ENCODE results near the gene VOPP1. TPM values are rescaled to one million over a fixed set of nuclear protein-coding genes. Genes with fewer than 3 reads are reported as not detected.

VOPP1 gene
- total RNA-seq, 1 experiment from 2014 or later = 60.2 TPM

GRCh38 chr7:55594870-55595269, 22.6 kb upstream of the VOPP1 start:
- intact Hi-C loops (cut with micrococcal nuclease) = loop anchor here (5.0 kb wide), 1 partner anchor 313 kb away; no protein-coding TSS in a partner anchor
- no peak overlapping the region for H2AFZ ChIP-seq (ENCODE audit: low read length)

GRCh38 chr7:55594414-55594813, 22.1 kb upstream of the VOPP1 start:
- no peak overlapping the region for H3K27ac ChIP-seq (ENCODE audit: low read length)
- H3K9me2 ChIP-seq (replicated peaks; ENCODE audit: low read length) = no peaks in the 10 kb centered on the region
- intact Hi-C loops (cut with micrococcal nuclease) = no loop called here
- no peaks in the 10 kb centered on the region for H3K36me3 ChIP-seq (ENCODE audit: low read depth, low read length)
- no peak overlapping the region for H3K9ac ChIP-seq (ENCODE audit: low read length)
- no peaks in the 10 kb centered on the region for H3K9me3 ChIP-seq (ENCODE audit: low read length)
- H4K20me1 ChIP-seq (ENCODE audit: low read length) = no peaks in the 10 kb centered on the region
- no TSS peak for BruUV-seq (replicated peaks)
- no peak overlapping the region for H3K4me2 ChIP-seq (ENCODE audit: low read length)
- TF ChIP-seq CTCF (conservative IDR thresholded peaks at IDR 0.05; ENCODE audit: low read depth, low read length) = no peak
- TF ChIP-seq EZH2phosphoT487 (IDR thresholded peaks at IDR 0.05; ENCODE audit: borderline replicate concordance, low read length) = no peak
- TF ChIP-seq EZH2 (IDR thresholded peaks at IDR 0.05; ENCODE audit: low read length, unreplicated experiment) = no peak
- no peaks in the 10 kb centered on the region for H3K79me2 ChIP-seq (ENCODE audit: low read length)
- no peak for ATAC-seq
- CTCF ChIA-PET = no interaction called here
- no peaks in the 10 kb centered on the region for H3K27me3 ChIP-seq (ENCODE audit: low read length)
- no peak overlapping the region for H2AFZ ChIP-seq (ENCODE audit: low read length)
- H3K4me3 ChIP-seq (ENCODE audit: low read length) = no peak overlapping the region
- no peaks in the 10 kb centered on the region for H3F3A ChIP-seq (ENCODE audit: low read length, unreplicated experiment)
- DNase-seq = no peak
- POLR2A ChIA-PET (ENCODE audit: unreplicated experiment) = no interaction called here
- H3K4me1 ChIP-seq (ENCODE audit: insufficient read depth, low read length) = no peaks in the 10 kb centered on the region

More at GRCh38 chr7:55594870-55595269, 22.6 kb upstream of the VOPP1 start:
- ChIA-PET POLR2A (ENCODE audit: unreplicated experiment) (no interaction called here), CTCF (no interaction called here)
- Histone ChIP-seq H3K79me2 (ENCODE audit: low read length) (no peaks in the 10 kb centered on the region), H3K9me2 (replicated peaks; ENCODE audit: low read length) (no peaks in the 10 kb centered on the region), H3K27ac (ENCODE audit: low read length) (no peak overlapping the region), H3K4me3 (ENCODE audit: low read length) (no peak overlapping the region), H3K27me3 (ENCODE audit: low read length) (no peaks in the 10 kb centered on the region), H3K36me3 (ENCODE audit: low read depth, low read length) (no peaks in the 10 kb centered on the region), H3K4me2 (ENCODE audit: low read length) (no peak overlapping the region), H3K9ac (ENCODE audit: low read length) (no peak overlapping the region), H3K4me1 (ENCODE audit: insufficient read depth, low read length) (no peaks in the 10 kb centered on the region), H4K20me1 (ENCODE audit: low read length) (no peaks in the 10 kb centered on the region), H3F3A (ENCODE audit: low read length, unreplicated experiment) (no peaks in the 10 kb centered on the region), H3K9me3 (ENCODE audit: low read length) (no peaks in the 10 kb centered on the region)
- no peak for TF ChIP-seq CTCF (conservative IDR thresholded peaks at IDR 0.05; ENCODE audit: low read depth, low read length)
- no peak for TF ChIP-seq EZH2 (IDR thresholded peaks at IDR 0.05; ENCODE audit: low read length, unreplicated experiment)
- TF ChIP-seq EZH2phosphoT487 (IDR thresholded peaks at IDR 0.05; ENCODE audit: borderline replicate concordance, low read length) = no peak
- no peak for DNase-seq
- BruUV-seq (replicated peaks) = no TSS peak
- ATAC-seq = no peak

- BruUV-seq (replicated peaks) = no TSS peak
- CTCF ChIA-PET = interaction anchor here (0.5 to 1.2 kb wide), 3 partner anchors 9 to 164 kb away, joined by 3 to 6 read pairs (median 5); no protein-coding TSS in a partner anchor
- no peaks in the 10 kb centered on the region for H3K9me2 ChIP-seq (replicated peaks; ENCODE audit: low read length)
These were observed 21.4 kb upstream of the VOPP1 start for GRCh38 chr7:55593515-55594318.

More at GRCh38 chr7:55593515-55594318, 21.4 kb upstream of the VOPP1 start:
- intact Hi-C loops (cut with micrococcal nuclease) = no loop called here
- Histone ChIP-seq H3K79me2 (ENCODE audit: low read length) (no peaks in the 10 kb centered on the region), H3K9me3 (ENCODE audit: low read length) (no peaks in the 10 kb centered on the region), H3F3A (ENCODE audit: low read length, unreplicated experiment) (no peaks in the 10 kb centered on the region), H3K4me3 (ENCODE audit: low read length) (no peak overlapping the region), H3K27ac (ENCODE audit: low read length) (no peak overlapping the region), H3K36me3 (ENCODE audit: low read depth, low read length) (no peaks in the 10 kb centered on the region), H2AFZ (ENCODE audit: low read length) (no peak overlapping the region), H3K4me1 (ENCODE audit: insufficient read depth, low read length) (no peaks in the 10 kb centered on the region), H3K9ac (ENCODE audit: low read length) (no peak overlapping the region), H4K20me1 (ENCODE audit: low read length) (no peaks in the 10 kb centered on the region), H3K4me2 (ENCODE audit: low read length) (no peak overlapping the region), H3K27me3 (ENCODE audit: low read length) (no peaks in the 10 kb centered on the region)
- POLR2A ChIA-PET (ENCODE audit: unreplicated experiment) = no interaction called here
- peak; percentile 89 for ATAC-seq
- peak; percentile 79 for DNase-seq
- TF ChIP-seq CTCF (conservative IDR thresholded peaks at IDR 0.05; ENCODE audit: low read depth, low read length) (peak; percentile 86), EZH2phosphoT487 (IDR thresholded peaks at IDR 0.05; ENCODE audit: borderline replicate concordance, low read length) (no peak)
